ENCODE data around the gene LRMDA. TPM values are rescaled to one million over a fixed set of nuclear protein-coding genes. Genes with fewer than 3 reads are reported as not detected.

The LRMDA gene
- total RNA-seq, 3 donors from 2014 or later, result not detected

- no peaks in the 10 kb centered on the region for H3K9me3 Mint-ChIP-seq
- no peaks in the 10 kb centered on the region for H3K36me3 Mint-ChIP-seq (ENCODE audit: insufficient read depth)
- H3K4me1 Mint-ChIP-seq (ENCODE audit: low read depth), result no peaks in the 10 kb centered on the region
- DNase-seq, result no peak
- H3K27me3 Mint-ChIP-seq (ENCODE audit: low read depth), result no peaks in the 10 kb centered on the region
- H3K4me3 Mint-ChIP-seq, result no peak overlapping the region
- no peak for ATAC-seq
Measured at GRCh38 chr10:76002262-76002854, 570.9 kb downstream of the LRMDA start.

GRCh38 chr10:76007667-76008181 lies 576.3 kb downstream of the LRMDA start:
- ATAC-seq (no peak), DNase-seq (no peak)
- no peaks in the 10 kb centered on the region for H3K27me3 Mint-ChIP-seq (ENCODE audit: low read depth)
- no peaks in the 10 kb centered on the region for H3K4me1 Mint-ChIP-seq (ENCODE audit: low read depth)
- H3K36me3 Mint-ChIP-seq (ENCODE audit: insufficient read depth), result no peaks in the 10 kb centered on the region
- H3K9me3 Mint-ChIP-seq, result no peaks in the 10 kb centered on the region
- no peak overlapping the region for H3K4me3 Mint-ChIP-seq

- no peaks in the 10 kb centered on the region for H3K4me1 Mint-ChIP-seq (ENCODE audit: low read depth)
- H3K9me3 Mint-ChIP-seq, result no peaks in the 10 kb centered on the region
- ATAC-seq, result no peak
- H3K27me3 Mint-ChIP-seq (ENCODE audit: low read depth), result no peaks in the 10 kb centered on the region
- no peak overlapping the region for H3K4me3 Mint-ChIP-seq
- H3K36me3 Mint-ChIP-seq (ENCODE audit: insufficient read depth), result no peaks in the 10 kb centered on the region
- DNase-seq, result no peak
Measured at GRCh38 chr10:76009531-76009930, 578.1 kb downstream of the LRMDA start.

- no peaks in the 10 kb centered on the region for H3K36me3 Mint-ChIP-seq (ENCODE audit: insufficient read depth)
- no peaks in the 10 kb centered on the region for H3K4me1 Mint-ChIP-seq (ENCODE audit: low read depth)
- no peaks in the 10 kb centered on the region for H3K9me3 Mint-ChIP-seq
- no peak for ATAC-seq
- no peak overlapping the region for H3K4me3 Mint-ChIP-seq
- no peak for DNase-seq
- no peaks in the 10 kb centered on the region for H3K27me3 Mint-ChIP-seq (ENCODE audit: low read depth)
Measured at GRCh38 chr10:76010703-76011102, 579.3 kb downstream of the LRMDA start.

- no peaks in the 10 kb centered on the region for H3K36me3 Mint-ChIP-seq (ENCODE audit: insufficient read depth)
- no peak overlapping the region for H3K4me3 Mint-ChIP-seq
- H3K27me3 Mint-ChIP-seq (ENCODE audit: low read depth), result no peaks in the 10 kb centered on the region
- ATAC-seq (no peak), DNase-seq (no peak)
- no peaks in the 10 kb centered on the region for H3K9me3 Mint-ChIP-seq
- H3K4me1 Mint-ChIP-seq (ENCODE audit: low read depth), result no peaks in the 10 kb centered on the region
Measured at GRCh38 chr10:76012716-76013327, 581.4 kb downstream of the LRMDA start.

GRCh38 chr10:76015245-76015644 lies 583.8 kb downstream of the LRMDA start:
- H3K9me3 Mint-ChIP-seq, result no peaks in the 10 kb centered on the region
- no peak overlapping the region for H3K4me3 Mint-ChIP-seq
- no peaks in the 10 kb centered on the region for H3K36me3 Mint-ChIP-seq (ENCODE audit: insufficient read depth)
- no peaks in the 10 kb centered on the region for H3K27me3 Mint-ChIP-seq (ENCODE audit: low read depth)
- no peaks in the 10 kb centered on the region for H3K4me1 Mint-ChIP-seq (ENCODE audit: low read depth)
- ATAC-seq (no peak), DNase-seq (no peak)

GRCh38 chr10:76017026-76017732 lies 585.8 kb downstream of the LRMDA start:
- Mint-ChIP-seq H3K27me3 (ENCODE audit: low read depth) (no peaks in the 10 kb centered on the region), H3K36me3 (ENCODE audit: insufficient read depth) (no peaks in the 10 kb centered on the region), H3K4me3 (no peak overlapping the region), H3K9me3 (no peaks in the 10 kb centered on the region), H3K4me1 (ENCODE audit: low read depth) (no peaks in the 10 kb centered on the region)
- DNase-seq (no peak), ATAC-seq (no peak)

GRCh38 chr10:76017733-76018433 lies 586.5 kb downstream of the LRMDA start:
- DNase-seq, result no peak
- no peaks in the 10 kb centered on the region for H3K36me3 Mint-ChIP-seq (ENCODE audit: insufficient read depth)
- no peaks in the 10 kb centered on the region for H3K4me1 Mint-ChIP-seq (ENCODE audit: low read depth)
- H3K9me3 Mint-ChIP-seq, result no peaks in the 10 kb centered on the region
- ATAC-seq, result no peak
- no peaks in the 10 kb centered on the region for H3K27me3 Mint-ChIP-seq (ENCODE audit: low read depth)
- H3K4me3 Mint-ChIP-seq, result no peak overlapping the region

- Mint-ChIP-seq H3K27me3 (ENCODE audit: low read depth) (no peaks in the 10 kb centered on the region), H3K4me1 (ENCODE audit: low read depth) (no peaks in the 10 kb centered on the region), H3K4me3 (no peak overlapping the region), H3K36me3 (ENCODE audit: insufficient read depth) (no peaks in the 10 kb centered on the region), H3K9me3 (no peaks in the 10 kb centered on the region)
- ATAC-seq, result no peak
- DNase-seq, result no peak
Measured at GRCh38 chr10:76020630-76021029, 589.2 kb downstream of the LRMDA start.

GRCh38 chr10:76021398-76021797 lies 590.0 kb downstream of the LRMDA start:
- H3K4me1 Mint-ChIP-seq (ENCODE audit: low read depth), result no peaks in the 10 kb centered on the region
- no peak overlapping the region for H3K4me3 Mint-ChIP-seq
- no peaks in the 10 kb centered on the region for H3K27me3 Mint-ChIP-seq (ENCODE audit: low read depth)
- ATAC-seq, result no peak
- DNase-seq, result no peak
- H3K36me3 Mint-ChIP-seq (ENCODE audit: insufficient read depth), result no peaks in the 10 kb centered on the region
- no peaks in the 10 kb centered on the region for H3K9me3 Mint-ChIP-seq

GRCh38 chr10:76022366-76022765 lies 590.9 kb downstream of the LRMDA start:
- Mint-ChIP-seq H3K36me3 (ENCODE audit: insufficient read depth) (no peaks in the 10 kb centered on the region), H3K4me1 (ENCODE audit: low read depth) (no peaks in the 10 kb centered on the region), H3K27me3 (ENCODE audit: low read depth) (no peaks in the 10 kb centered on the region), H3K9me3 (no peaks in the 10 kb centered on the region), H3K4me3 (no peak overlapping the region)
- DNase-seq (no peak), ATAC-seq (no peak)

- Mint-ChIP-seq H3K4me3 (no peak overlapping the region), H3K9me3 (no peaks in the 10 kb centered on the region), H3K36me3 (ENCODE audit: insufficient read depth) (no peaks in the 10 kb centered on the region), H3K27me3 (ENCODE audit: low read depth) (no peaks in the 10 kb centered on the region), H3K4me1 (ENCODE audit: low read depth) (no peaks in the 10 kb centered on the region)
- DNase-seq (no peak), ATAC-seq (no peak)
Measured at GRCh38 chr10:76023007-76023406, 591.6 kb downstream of the LRMDA start.

GRCh38 chr10:76024460-76025123 lies 593.2 kb downstream of the LRMDA start:
- no peaks in the 10 kb centered on the region for H3K36me3 Mint-ChIP-seq (ENCODE audit: insufficient read depth)

GRCh38 chr10:76025124-76025477 lies 593.7 kb downstream of the LRMDA start:
- DNase-seq (no peak), ATAC-seq (no peak)
- H3K27me3 Mint-ChIP-seq (ENCODE audit: low read depth), result no peaks in the 10 kb centered on the region
- no peak overlapping the region for H3K4me3 Mint-ChIP-seq
- no peaks in the 10 kb centered on the region for H3K4me1 Mint-ChIP-seq (ENCODE audit: low read depth)
- H3K9me3 Mint-ChIP-seq, result no peaks in the 10 kb centered on the region
- no peaks in the 10 kb centered on the region for H3K36me3 Mint-ChIP-seq (ENCODE audit: insufficient read depth)

More at GRCh38 chr10:76024460-76025123, 593.2 kb downstream of the LRMDA start:
- no peak for DNase-seq
- Mint-ChIP-seq H3K4me1 (ENCODE audit: low read depth) (no peaks in the 10 kb centered on the region), H3K4me3 (no peak overlapping the region), H3K9me3 (no peaks in the 10 kb centered on the region), H3K27me3 (ENCODE audit: low read depth) (no peaks in the 10 kb centered on the region)
- no peak for ATAC-seq

All from activated T-cell treated with anti-CD3 and anti-CD28 coated beads, Interleukin-2, amount 50 U/mL, for 4 hours (primary cell).